PFSK-1 (cell line): Measurements from ENCODE around the gene ZDHHC1.

Source experiments
- POLR2AphosphoS5 ChIP-seq: IDR thresholded peaks from 2 replicates; pipeline ENCODE4 v1.6.1; 2012; ENCODE audit warnings: low read depth, mild to moderate bottlenecking, control low read depth, low read length, moderate library complexity
- REST ChIP-seq, 2 experiments: IDR thresholded peaks; 2 replicates each; pipeline versions ENCODE4 v1.6.1 to v1.8.0; 2011 to 2012; ENCODE audit warnings: low read depth in 2 of 2, low read length in 2 of 2, control low read depth in 1 of 2, inconsistent platforms in 1 of 2, mild to moderate bottlenecking in 1 of 2, moderate library complexity in 1 of 2; ENCODE audit not compliant: insufficient read depth in 1 of 2

- no peak for TF ChIP-seq REST (IDR thresholded peaks at IDR 0.05; ENCODE audit: insufficient read depth in 1 of 2, low read depth in 2 of 2, low read length in 2 of 2)
- no peak for TF ChIP-seq POLR2AphosphoS5
These were observed 12.0 kb upstream of the ZDHHC1 start for GRCh38 chr16:67428146-67428731.
